ENCODE results near the gene SOS2. TPM values are rescaled to one million over a fixed set of nuclear protein-coding genes. Genes with fewer than 3 reads are reported as not detected.
"Not testable (repeated sequence)": the region's sequence is repeated elsewhere in the genome, so short reads cannot be mapped to it uniquely, and the experiment has no call there.

Gene SOS2
- total RNA-seq, 1 donor from 2014 or later = 45.9 TPM

DNA sequence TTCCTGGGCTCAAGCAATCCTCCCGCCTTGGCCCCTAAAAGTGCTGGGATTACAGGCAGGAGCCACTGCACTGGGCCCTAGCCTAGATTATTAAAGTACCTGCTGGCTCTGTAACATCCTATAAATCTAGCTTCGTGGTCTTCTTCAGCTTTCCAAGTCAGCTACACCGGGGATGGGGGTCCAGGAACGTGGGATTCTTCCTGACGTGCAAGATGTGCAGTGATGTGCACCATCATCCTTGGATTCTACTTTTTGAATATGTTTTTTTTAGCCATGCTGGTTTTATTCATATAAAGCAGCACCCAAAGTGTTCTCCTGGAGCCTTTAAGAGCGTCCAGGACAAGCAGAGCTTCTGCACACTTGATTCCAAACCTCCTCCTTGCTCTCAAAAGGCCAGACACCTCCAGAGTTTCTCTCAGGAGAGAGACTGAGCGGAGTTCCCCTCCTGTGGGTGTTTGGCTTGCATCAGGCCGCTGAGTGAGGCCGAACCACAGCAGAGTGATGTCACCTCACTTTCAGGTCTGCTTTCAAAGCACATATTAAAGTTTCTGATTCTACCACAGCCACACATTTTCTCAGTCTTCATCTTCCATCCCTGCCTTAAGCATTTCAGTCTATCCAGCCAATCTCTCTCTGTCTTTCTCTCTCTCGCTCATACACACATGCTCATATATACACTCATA is 148.5 kb downstream of the SOS2 start:
- Histone ChIP-seq H3K36me3 (ENCODE audit: control insufficient read depth in 3 of 3, insufficient read depth in 3 of 3, low read length in 3 of 3) (peaks cover 0 to 6% (median 0%) of the 10 kb centered on the region in 3 donors), H3K27me3 (ENCODE audit: control insufficient read depth in 3 of 3, insufficient read depth in 3 of 3, low read length in 3 of 3) (no peaks in the 10 kb centered on the region), H3K9me3 (ENCODE audit: control insufficient read depth in 3 of 3, low read length in 3 of 3) (no peaks in the 10 kb centered on the region), H3K9ac (ENCODE audit: low read depth in 1 of 3, low read length in 3 of 3) (no peak overlapping the region), H3K4me3 (ENCODE audit: low read length in 3 of 3) (no peak overlapping the region), H3K4me1 (ENCODE audit: control insufficient read depth in 3 of 3, insufficient read depth in 3 of 3, low read length in 3 of 3) (no peaks in the 10 kb centered on the region), H3K27ac (ENCODE audit: low read depth, low read length) (no peak overlapping the region)

DNA sequence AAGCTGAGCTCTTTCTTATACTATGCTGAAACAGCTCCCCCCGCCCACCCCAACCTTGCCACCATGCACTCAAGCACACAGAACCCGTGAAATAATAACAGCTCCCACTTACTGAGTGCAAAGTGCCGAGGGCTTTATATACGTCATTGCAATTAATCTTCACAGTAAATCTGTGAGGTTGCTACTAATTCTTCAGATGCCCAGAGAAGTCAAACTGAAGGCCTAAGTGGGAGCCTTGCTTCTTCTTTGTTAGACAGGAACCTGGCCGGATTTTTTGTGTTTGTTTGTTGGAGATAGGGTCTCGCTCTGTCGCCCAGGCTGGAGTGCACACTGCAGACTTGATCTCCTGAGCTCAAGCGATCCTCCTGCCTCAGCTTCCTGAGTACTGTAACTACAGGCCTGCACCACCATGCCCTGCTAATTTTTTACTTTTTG is 149.1 kb downstream of the SOS2 start:
- Histone ChIP-seq H3K9me3 (ENCODE audit: control insufficient read depth in 3 of 3, low read length in 3 of 3) (no peaks in the 10 kb centered on the region), H3K9ac (ENCODE audit: low read depth in 1 of 3, low read length in 3 of 3) (no peak overlapping the region), H3K27me3 (ENCODE audit: control insufficient read depth in 3 of 3, insufficient read depth in 3 of 3, low read length in 3 of 3) (no peaks in the 10 kb centered on the region), H3K36me3 (ENCODE audit: control insufficient read depth in 3 of 3, insufficient read depth in 3 of 3, low read length in 3 of 3) (peaks cover 0 to 4% (median 0%) of the 10 kb centered on the region in 3 donors), H3K4me1 (ENCODE audit: control insufficient read depth in 3 of 3, insufficient read depth in 3 of 3, low read length in 3 of 3) (no peaks in the 10 kb centered on the region), H3K4me3 (ENCODE audit: low read length in 3 of 3) (no peak overlapping the region), H3K27ac (ENCODE audit: low read depth, low read length) (no peak overlapping the region)

GRCh38 chr14:50079103-50079502 is 152.3 kb downstream of the SOS2 start:
- H3K4me3 ChIP-seq (ENCODE audit: low read length in 3 of 3); H3K4me1 ChIP-seq (ENCODE audit: control insufficient read depth in 3 of 3, insufficient read depth in 3 of 3, low read length in 3 of 3); H3K27ac ChIP-seq (ENCODE audit: low read depth, low read length); H3K36me3 ChIP-seq (ENCODE audit: control insufficient read depth in 3 of 3, insufficient read depth in 3 of 3, low read length in 3 of 3); H3K9ac ChIP-seq (ENCODE audit: low read depth in 1 of 3, low read length in 3 of 3); H3K27me3 ChIP-seq (ENCODE audit: control insufficient read depth in 3 of 3, insufficient read depth in 3 of 3, low read length in 3 of 3); H3K9me3 ChIP-seq (ENCODE audit: control insufficient read depth in 3 of 3, low read length in 3 of 3): not testable (repeated sequence)

GRCh38 chr14:50073663-50074062 is 157.7 kb downstream of the SOS2 start:
- H3K9me3 ChIP-seq (ENCODE audit: control insufficient read depth in 3 of 3, low read length in 3 of 3); H3K4me1 ChIP-seq (ENCODE audit: control insufficient read depth in 3 of 3, insufficient read depth in 3 of 3, low read length in 3 of 3); H3K9ac ChIP-seq (ENCODE audit: low read depth in 1 of 3, low read length in 3 of 3); H3K27ac ChIP-seq (ENCODE audit: low read depth, low read length); H3K4me3 ChIP-seq (ENCODE audit: low read length in 3 of 3); H3K27me3 ChIP-seq (ENCODE audit: control insufficient read depth in 3 of 3, insufficient read depth in 3 of 3, low read length in 3 of 3); H3K36me3 ChIP-seq (ENCODE audit: control insufficient read depth in 3 of 3, insufficient read depth in 3 of 3, low read length in 3 of 3): not testable (repeated sequence)

- Histone ChIP-seq H3K27ac (ENCODE audit: low read depth, low read length) (no peak overlapping the region), H3K36me3 (ENCODE audit: control insufficient read depth in 3 of 3, insufficient read depth in 3 of 3, low read length in 3 of 3) (no peaks in the 10 kb centered on the region), H3K4me3 (ENCODE audit: low read length in 3 of 3) (no peak overlapping the region), H3K27me3 (ENCODE audit: control insufficient read depth in 3 of 3, insufficient read depth in 3 of 3, low read length in 3 of 3) (no peaks in the 10 kb centered on the region), H3K9me3 (ENCODE audit: control insufficient read depth in 3 of 3, low read length in 3 of 3) (no peaks in the 10 kb centered on the region), H3K9ac (ENCODE audit: low read depth in 1 of 3, low read length in 3 of 3) (no peak overlapping the region), H3K4me1 (ENCODE audit: control insufficient read depth in 3 of 3, insufficient read depth in 3 of 3, low read length in 3 of 3) (no peaks in the 10 kb centered on the region)
These were observed 159.0 kb downstream of the SOS2 start for GRCh38 chr14:50072395-50072794.

- H3K9me3 ChIP-seq (ENCODE audit: control insufficient read depth in 3 of 3, low read length in 3 of 3) = no peaks in the 10 kb centered on the region
- H3K27ac ChIP-seq (ENCODE audit: low read depth, low read length) = no peak overlapping the region
- H3K4me3 ChIP-seq (ENCODE audit: low read length in 3 of 3) = no peak overlapping the region
- no peaks in the 10 kb centered on the region for H3K27me3 ChIP-seq (ENCODE audit: control insufficient read depth in 3 of 3, insufficient read depth in 3 of 3, low read length in 3 of 3)
- H3K36me3 ChIP-seq (ENCODE audit: control insufficient read depth in 3 of 3, insufficient read depth in 3 of 3, low read length in 3 of 3) = no peaks in the 10 kb centered on the region
- no peaks in the 10 kb centered on the region for H3K4me1 ChIP-seq (ENCODE audit: control insufficient read depth in 3 of 3, insufficient read depth in 3 of 3, low read length in 3 of 3)
- no peak overlapping the region for H3K9ac ChIP-seq (ENCODE audit: low read depth in 1 of 3, low read length in 3 of 3)
These were observed 160.4 kb downstream of the SOS2 start for GRCh38 chr14:50070840-50071548.

- Histone ChIP-seq H3K27me3 (ENCODE audit: control insufficient read depth in 3 of 3, insufficient read depth in 3 of 3, low read length in 3 of 3) (no peaks in the 10 kb centered on the region), H3K9ac (ENCODE audit: low read depth in 1 of 3, low read length in 3 of 3) (no peak overlapping the region), H3K9me3 (ENCODE audit: control insufficient read depth in 3 of 3, low read length in 3 of 3) (no peaks in the 10 kb centered on the region), H3K27ac (ENCODE audit: low read depth, low read length) (no peak overlapping the region), H3K36me3 (ENCODE audit: control insufficient read depth in 3 of 3, insufficient read depth in 3 of 3, low read length in 3 of 3) (no peaks in the 10 kb centered on the region), H3K4me1 (ENCODE audit: control insufficient read depth in 3 of 3, insufficient read depth in 3 of 3, low read length in 3 of 3) (no peaks in the 10 kb centered on the region), H3K4me3 (ENCODE audit: low read length in 3 of 3) (no peak overlapping the region)
These were observed 161.1 kb downstream of the SOS2 start for GRCh38 chr14:50070230-50070629.

- Histone ChIP-seq H3K9me3 (ENCODE audit: control insufficient read depth in 3 of 3, low read length in 3 of 3) (no peaks in the 10 kb centered on the region), H3K36me3 (ENCODE audit: control insufficient read depth in 3 of 3, insufficient read depth in 3 of 3, low read length in 3 of 3) (no peaks in the 10 kb centered on the region), H3K27me3 (ENCODE audit: control insufficient read depth in 3 of 3, insufficient read depth in 3 of 3, low read length in 3 of 3) (no peaks in the 10 kb centered on the region), H3K4me1 (ENCODE audit: control insufficient read depth in 3 of 3, insufficient read depth in 3 of 3, low read length in 3 of 3) (peaks cover 0 to 2% (median 0%) of the 10 kb centered on the region in 3 donors), H3K27ac (ENCODE audit: low read depth, low read length) (no peak overlapping the region), H3K4me3 (ENCODE audit: low read length in 3 of 3) (no peak overlapping the region), H3K9ac (ENCODE audit: low read depth in 1 of 3, low read length in 3 of 3) (no peak overlapping the region)
These were observed 162.1 kb downstream of the SOS2 start for GRCh38 chr14:50069325-50069724.

- H3K36me3 ChIP-seq (ENCODE audit: control insufficient read depth in 3 of 3, insufficient read depth in 3 of 3, low read length in 3 of 3) = no peaks in the 10 kb centered on the region
- no peaks in the 10 kb centered on the region for H3K9me3 ChIP-seq (ENCODE audit: control insufficient read depth in 3 of 3, low read length in 3 of 3)
- peaks cover 0 to 2% (median 0%) of the 10 kb centered on the region in 3 donors for H3K4me1 ChIP-seq (ENCODE audit: control insufficient read depth in 3 of 3, insufficient read depth in 3 of 3, low read length in 3 of 3)
- no peak overlapping the region for H3K4me3 ChIP-seq (ENCODE audit: low read length in 3 of 3)
- H3K27me3 ChIP-seq (ENCODE audit: control insufficient read depth in 3 of 3, insufficient read depth in 3 of 3, low read length in 3 of 3) = no peaks in the 10 kb centered on the region
- H3K27ac ChIP-seq (ENCODE audit: low read depth, low read length) = no peak overlapping the region
- no peak overlapping the region for H3K9ac ChIP-seq (ENCODE audit: low read depth in 1 of 3, low read length in 3 of 3)
These were observed 162.9 kb downstream of the SOS2 start for GRCh38 chr14:50068496-50068895.

DNA sequence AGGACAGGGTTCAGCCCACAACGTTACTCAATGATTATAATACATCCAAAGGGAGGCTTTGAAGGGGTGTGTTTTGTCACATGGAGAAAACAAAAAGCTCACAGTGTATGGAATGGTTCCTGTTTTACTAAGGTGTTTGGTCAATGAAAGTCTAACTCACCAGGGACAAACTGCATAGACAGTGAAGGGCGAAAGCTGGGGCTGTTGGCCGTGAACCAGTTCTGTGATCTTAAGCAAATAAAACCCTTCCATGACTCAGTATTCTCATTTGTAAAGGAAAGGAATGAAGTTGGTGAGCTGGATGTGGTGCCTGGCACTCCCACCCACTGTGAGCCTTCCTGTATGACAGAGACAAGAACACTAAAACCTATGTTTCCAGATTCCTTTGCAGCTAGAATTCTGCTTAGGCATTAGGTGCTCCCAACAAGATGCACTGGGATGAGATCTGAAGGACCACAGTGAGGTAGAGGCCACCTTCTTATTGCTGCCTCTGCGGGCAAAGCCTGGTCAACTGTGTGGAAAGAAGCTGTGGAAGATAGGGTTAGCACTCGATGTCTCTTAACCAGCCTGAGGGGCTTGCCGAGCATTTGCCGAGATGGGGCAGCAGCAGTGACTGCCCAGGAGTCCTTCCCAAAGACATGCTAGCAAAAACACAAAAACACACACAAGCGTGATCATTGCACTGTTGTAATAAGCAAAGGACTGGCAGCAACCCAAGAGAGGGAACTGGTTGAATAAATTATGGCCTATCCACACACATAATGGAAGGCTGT is 163.5 kb downstream of the SOS2 start:
- no peak overlapping the region for H3K4me3 ChIP-seq (ENCODE audit: low read length in 3 of 3)
- peaks cover 0 to 2% (median 0%) of the 10 kb centered on the region in 3 donors for H3K4me1 ChIP-seq (ENCODE audit: control insufficient read depth in 3 of 3, insufficient read depth in 3 of 3, low read length in 3 of 3)
- H3K9ac ChIP-seq (ENCODE audit: low read depth in 1 of 3, low read length in 3 of 3) = no peak overlapping the region
- H3K36me3 ChIP-seq (ENCODE audit: control insufficient read depth in 3 of 3, insufficient read depth in 3 of 3, low read length in 3 of 3) = no peaks in the 10 kb centered on the region
- H3K27me3 ChIP-seq (ENCODE audit: control insufficient read depth in 3 of 3, insufficient read depth in 3 of 3, low read length in 3 of 3) = no peaks in the 10 kb centered on the region
- no peaks in the 10 kb centered on the region for H3K9me3 ChIP-seq (ENCODE audit: control insufficient read depth in 3 of 3, low read length in 3 of 3)
- H3K27ac ChIP-seq (ENCODE audit: low read depth, low read length) = no peak overlapping the region

Measured in skeletal muscle tissue (tissue), 4 donors.